Muscle of arm (tissue), 12 donors: ENCODE data around the gene FBXL5. TPM values are rescaled to one million over a fixed set of nuclear protein-coding genes. Genes with fewer than 3 reads are reported as not detected.
"Not testable (repeated sequence)": the region's sequence is repeated elsewhere in the genome, so short reads cannot be mapped to it uniquely, and the experiment has no call there.

Experiments
- DNase-seq: peaks from one replicate; pipeline ENCODE4 v3.0.0-alpha.2; 2013
- polyA plus RNA-seq, 12 donors: library from polyadenylated mRNA; unstranded; fragments of 120-200 nt; gene quantifications; one replicate each; pipeline ENCODE4 v1.2.1, GENCODE V29; 2013; ENCODE audit not compliant: insufficient read length in 12 of 12

FBXL5 gene
- polyA plus RNA-seq, 12 donors: 36.8 to 92.8 (median 86.8) TPM; not detected in 1

DNA sequence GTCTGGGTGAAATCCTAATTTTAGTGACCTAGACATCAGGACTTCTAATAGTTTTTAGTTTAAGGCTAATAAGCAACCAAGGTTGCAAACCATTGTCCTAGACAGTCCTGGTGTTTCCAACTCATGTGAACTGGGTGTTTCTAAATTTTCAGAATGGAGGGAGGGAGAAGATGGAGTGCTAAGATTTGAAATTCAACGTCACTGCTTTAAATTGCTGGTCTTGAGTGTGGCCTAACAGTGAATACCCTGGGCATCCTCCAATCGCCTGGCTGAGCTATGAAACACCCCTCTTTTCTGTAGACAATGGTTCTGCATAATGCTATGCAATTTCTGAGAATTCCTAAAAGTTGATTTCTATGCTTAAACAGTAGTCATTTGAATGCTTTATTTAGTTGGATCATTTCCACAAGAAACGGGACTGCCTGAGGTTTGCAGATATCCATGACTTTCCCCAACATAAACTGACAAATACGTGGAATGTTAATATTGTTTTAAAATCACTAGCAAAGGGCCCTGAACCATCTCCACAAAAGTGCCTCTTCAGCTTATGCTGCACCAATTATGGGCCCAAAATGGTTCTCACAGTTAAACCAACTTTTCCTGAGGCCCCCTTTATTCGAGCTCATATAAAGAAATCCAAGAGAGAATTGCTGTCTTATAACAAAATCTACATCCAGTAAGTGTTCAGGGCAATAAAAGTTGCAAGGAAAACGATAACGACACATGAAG lies 1.1 kb downstream of the FBXL5 start:
- DNase-seq: no peak

DNA sequence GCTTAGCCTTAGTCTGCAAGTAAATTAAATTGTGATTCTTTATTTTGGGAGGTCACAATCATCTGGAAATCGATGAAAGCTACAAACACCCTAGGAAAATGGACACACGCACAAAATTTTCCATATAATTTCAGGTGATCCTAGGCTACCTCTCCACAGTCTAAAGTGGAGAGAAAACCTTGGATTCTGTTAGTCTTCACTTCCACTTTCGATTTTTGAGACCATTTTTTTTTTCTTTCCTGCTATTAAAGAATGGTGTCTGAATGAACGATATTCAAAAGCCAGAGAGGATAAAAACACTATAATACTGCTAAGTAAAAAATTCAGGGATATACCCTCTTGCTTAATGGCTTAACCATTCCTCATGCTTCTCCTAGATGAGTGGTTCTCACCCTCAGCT lies 1.7 kb downstream of the FBXL5 start:
- no peak for DNase-seq

DNA sequence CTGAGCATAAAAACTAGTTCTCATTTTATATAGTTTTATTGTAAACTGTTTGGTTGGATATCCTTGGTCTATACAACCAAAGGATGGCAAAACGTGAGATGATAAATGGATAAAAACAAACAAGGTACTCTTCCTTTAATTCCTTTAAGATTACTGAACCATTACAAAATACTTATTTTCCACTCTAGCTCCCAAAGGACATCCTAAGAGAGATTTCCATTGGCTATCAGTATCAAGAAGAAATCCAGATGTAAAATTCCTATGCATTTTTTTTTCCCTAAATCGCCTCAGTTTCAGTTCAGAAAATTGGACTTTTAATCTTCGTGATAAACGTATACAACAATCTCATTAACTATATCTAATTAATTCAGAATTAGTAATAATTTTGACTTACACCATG lies 2.3 kb downstream of the FBXL5 start:
- DNase-seq: no peak

DNA sequence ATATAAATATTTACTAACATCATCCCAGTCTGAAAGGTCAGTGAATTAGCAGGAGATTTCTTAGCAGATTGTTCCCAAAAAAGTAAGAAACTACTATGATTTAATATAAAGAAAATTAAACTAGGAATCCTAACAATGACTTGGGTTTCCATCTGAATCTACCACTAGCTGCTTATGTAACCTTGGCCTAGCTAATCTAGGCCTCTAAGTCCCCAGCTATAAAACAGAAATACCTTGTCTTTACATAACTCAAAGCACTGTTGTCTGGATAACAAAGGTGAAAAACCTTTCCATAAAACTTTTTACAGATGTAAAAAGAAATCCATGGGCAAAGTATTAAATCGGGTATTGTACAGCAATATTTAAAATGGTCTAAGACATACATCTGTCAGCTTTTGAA lies 3.0 kb downstream of the FBXL5 start:
- DNase-seq: no peak

DNA sequence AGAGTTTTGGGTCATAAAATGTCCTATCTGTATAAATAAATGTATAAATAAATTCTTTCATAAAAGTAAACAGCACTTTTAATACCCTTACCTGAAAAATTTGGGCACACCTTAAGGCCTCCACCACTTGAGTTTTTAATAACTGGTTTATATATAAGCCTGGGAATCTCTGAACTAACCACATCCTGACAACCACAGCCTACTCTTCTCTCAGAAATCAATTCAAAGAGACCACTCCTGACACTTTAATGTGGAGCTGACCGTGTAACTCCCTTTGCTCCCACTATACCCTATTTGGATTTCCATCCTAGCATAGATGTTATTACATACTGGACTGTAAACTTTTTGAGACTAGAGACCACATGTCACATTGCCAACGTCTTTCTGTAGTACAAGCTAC lies 3.5 kb downstream of the FBXL5 start:
- no peak for DNase-seq

DNA sequence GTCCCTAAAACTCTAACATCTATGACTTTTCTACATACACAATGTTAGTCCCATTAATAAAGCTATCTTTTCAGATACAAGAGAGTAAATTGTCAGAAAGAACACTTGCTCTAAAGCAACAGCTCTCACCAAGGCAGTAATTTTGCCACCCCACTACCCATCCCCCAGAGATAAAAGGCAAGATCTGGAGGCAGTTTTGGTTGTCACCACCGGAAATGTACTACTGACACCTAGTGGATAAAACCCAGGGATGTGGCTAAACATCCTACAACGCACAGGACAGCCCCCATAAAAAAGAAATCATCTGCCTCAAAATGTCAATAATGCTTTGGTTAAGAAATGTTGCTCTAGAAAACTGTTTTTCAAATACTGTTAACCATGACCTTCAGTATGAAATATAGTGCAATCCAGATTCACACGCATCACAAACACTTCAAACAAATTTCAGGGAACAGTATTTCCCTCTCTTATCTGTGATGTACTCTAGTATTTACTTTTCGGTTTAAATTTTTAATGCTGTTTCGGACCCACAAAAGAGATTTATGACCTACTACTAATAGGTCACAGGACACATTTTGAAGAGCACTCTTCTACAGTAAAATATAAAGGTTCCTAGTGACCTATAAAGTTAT lies 5.1 kb downstream of the FBXL5 start:
- DNase-seq: no peak

DNA sequence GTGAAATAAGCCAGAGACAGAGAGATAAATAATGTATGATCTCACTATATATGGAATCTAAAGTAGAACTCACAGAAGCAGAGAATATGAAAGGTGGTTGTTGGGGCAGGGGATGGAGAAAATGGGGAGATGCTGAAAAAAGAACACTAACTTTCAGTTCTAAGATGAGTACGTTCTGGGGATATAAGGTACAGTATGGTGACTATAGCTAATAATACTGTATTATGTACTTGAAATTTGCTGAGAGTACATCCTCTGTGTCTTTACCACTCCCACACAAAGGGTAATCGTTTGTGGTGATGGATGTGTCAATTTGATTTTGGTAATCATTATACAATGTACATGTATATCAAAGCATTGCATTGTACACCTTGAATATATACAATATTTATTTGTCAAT lies 6.6 kb downstream of the FBXL5 start:
- DNase-seq: no peak

DNA sequence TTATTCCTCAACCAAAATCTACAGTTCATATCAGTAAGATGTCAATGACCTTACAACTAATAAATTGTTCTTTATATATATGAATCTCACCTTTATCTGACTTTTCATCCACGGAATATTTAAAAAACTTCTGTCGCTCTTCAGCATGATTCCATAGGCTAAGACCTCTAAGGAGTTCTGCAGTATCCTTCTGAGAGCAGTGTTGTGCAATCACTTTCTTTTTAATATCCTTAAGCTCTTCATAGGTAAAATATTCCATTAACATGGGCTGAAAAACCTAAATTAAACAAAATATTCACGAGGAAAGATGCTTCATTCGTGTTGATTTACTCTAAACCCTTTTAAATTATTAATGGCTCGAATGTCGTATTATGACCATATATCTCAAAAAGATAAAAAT lies 16.7 kb downstream of the FBXL5 start:
- no peak for DNase-seq

DNA sequence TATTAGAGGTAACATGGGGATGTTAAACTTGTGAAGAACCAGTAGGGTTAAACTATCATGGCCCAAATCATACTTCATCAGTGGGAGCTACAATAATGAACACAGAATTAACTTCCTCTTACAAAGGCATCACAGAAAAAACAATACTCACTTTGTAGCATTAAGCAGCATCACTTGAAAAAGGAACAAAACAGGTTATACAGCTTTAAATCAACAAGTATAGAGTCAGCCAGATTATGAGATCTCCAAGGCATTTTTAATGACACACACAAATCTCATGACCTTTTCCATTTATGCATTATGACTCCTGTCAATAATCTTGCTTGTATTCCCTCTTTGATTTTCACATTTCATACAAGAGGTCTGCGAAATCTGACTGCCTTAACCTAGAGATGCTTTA lies 18.3 kb downstream of the FBXL5 start:
- no peak for DNase-seq

DNA sequence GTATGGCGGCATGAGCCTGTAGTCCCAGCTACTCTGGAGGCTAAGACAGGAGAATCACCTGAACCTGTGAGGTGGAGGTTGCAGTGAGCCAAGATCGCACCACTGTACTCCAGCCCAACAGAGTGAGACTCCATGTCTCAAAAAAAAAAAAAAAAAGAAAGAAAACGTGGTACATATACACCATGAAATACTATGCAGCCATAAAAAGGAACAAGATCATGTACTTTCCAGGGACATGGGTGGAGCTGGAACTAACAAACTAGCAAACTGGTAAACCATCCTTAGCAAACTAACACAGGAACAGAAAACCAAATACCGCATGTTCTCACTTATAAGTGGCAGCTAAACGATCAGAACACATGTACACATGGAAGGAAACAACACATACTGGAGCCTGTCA lies 37.8 kb downstream of the FBXL5 start:
- DNase-seq: not testable (repeated sequence)

DNA sequence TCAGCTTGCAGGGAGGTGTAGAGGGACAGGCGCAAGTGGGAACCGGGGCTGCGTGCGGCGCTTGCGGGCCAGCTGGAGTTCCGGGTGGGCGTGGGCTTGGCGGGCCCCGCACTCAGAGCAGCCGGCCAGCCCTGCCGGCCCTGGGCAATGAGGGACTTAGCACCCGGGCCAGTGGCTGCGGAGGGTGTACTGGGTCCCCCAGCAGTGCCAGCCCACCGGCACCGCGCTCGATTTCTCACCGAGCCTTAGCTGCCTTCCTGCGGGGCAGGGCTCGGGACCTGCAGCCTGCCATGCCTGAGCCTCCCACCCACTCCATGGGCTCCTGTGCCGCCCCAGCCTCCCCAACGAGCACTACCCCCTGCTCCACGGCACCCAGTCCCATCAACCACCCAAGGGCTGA lies 40.3 kb downstream of the FBXL5 start:
- not testable (repeated sequence) for DNase-seq

DNA sequence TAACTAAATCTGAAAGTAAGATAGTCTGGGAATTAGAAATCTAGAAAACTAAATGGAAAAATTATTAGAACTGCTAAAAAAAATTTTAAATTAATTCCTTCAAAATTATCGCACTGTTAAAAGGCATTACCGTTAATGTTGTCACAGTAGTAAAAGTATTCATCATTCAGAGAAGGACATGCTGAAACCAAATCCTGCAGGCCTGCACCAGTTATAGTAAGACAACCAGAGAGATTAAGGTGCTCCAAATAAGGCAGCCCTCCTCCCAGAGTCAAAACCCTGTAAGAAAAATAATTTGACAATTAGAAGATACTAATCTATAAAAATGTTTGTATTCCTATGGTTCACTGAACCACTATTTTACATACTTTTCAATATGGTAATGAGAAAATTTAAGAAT lies 43.0 kb downstream of the FBXL5 start:
- DNase-seq: no peak

DNA sequence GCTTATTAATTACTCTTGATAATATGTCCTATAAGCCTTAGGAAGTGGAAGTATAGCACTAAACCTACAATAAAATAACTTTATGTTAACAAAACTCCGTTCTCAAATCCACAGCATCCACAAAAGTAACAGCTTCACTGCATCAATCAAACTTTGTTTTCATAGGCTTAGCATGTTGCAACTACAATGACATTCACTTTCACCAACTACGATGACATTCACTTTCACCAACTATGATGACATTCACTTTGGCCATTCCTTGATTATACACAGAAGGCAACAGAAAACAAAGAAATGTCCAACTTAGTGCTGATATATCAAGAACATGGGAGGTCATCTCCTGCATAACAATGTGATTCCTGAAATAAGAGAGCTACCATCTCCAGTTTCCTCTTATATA lies 44.3 kb downstream of the FBXL5 start:
- no peak for DNase-seq

DNA sequence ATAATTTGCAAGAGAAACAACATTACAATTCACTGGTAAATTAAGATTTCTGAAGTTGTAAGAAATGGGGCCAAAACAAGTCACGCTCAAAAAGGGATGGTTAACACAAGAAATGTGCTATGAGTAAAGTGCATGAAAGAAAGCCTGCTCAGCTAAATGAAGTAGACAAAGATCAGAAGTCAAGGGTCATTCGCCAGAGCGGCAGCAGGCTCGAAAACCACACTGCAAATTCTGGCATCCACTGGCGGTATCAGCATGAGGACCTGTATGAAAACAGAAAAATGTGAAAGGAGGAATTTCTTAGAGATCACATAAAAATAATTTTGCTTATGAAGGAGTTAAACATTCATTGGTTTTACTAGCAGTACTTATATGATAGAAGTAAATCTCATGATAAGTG lies 49.6 kb downstream of the FBXL5 start:
- DNase-seq: no peak

DNA sequence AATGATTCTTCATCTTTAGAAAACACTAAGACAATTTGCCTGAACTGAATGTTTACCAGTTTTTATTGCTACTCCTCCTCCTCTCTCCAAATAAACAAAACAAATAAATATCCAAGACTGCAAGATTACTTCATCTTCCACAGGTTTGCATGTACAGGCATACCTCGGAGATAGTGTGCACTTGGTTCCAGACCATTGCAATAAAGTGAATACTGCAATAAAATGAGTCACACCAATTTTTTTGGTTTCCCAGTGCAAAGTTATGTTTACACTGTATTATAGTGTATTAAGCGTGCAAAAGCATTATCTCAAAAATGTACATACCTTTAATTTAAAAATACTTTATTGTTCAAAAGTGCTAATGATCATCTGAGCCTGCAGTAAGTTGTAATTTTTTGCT lies 53.3 kb downstream of the FBXL5 start:
- DNase-seq: no peak

DNA sequence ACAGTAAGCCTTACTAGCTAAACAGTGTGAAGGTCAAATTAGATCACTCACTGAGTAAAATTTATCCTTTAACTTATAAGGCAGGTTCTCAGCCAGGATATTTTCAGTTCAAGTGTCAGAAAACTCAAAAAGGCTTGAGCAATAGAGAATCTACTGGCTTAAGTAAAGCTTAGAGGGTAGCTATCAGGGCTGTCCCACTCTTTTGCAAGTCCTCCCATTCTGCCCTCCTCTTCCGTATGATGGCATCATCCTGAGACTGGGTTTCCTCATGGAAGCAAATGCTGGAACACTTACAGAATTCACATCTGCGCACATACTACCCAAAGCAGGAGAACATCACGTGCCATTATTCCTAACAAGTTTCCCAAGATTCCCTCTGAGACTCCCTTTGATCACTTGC lies 55.0 kb downstream of the FBXL5 start:
- no peak for DNase-seq

DNA sequence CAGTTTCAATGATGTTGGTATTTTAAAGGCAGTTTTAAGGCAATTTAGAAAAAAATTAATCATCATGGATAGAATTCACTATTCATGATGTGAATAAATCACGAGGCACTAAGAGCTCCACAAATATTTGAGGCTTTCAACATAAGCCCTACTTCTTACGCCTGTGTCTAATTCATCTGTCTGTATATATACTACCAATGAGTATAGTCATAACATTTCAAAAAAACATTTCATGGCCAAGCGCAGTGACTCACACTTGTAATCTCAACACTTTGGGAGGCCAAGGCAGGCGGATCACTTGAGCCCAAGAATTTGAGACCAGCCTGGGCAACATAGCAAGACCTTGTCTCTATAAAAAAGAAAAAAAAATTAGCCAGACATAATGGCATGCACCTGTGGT lies 56.5 kb downstream of the FBXL5 start:
- DNase-seq: no peak

DNA sequence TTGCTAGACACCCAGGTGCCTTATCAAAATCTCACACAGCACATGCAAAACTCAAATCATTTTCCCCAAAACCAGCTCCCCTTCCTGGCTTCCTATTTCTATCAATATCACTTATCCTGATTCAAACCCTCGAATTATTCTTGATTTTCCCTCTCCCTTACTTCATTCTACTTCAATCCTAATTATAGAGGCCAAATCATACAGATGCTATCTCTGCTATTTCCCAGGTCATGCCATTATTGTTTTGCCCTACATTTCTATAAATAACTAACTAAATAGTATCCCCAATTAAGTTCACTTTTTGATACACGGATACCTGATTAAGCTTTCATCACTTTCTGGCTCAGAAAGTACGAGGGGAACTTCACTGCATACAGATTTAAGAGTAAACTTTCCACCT lies 62.4 kb downstream of the FBXL5 start:
- no peak for DNase-seq

DNA sequence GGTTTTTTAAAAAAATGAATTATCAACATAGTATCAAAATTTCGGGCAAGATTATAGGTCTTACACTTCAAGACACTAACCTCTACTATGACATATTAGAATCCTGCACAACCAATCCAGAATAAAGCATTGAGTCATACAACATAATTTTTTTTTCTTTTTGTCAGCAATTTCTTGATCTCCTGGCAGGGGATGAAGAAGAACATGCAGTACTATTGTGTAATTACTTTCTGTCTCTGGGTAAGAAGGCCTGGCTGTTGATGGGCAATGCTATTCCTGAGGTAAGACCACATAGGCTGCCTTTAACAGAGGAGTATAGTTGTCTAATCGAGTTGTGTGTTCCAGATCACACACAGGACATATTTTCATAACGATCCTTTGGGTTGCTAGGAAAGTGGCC lies 67.5 kb downstream of the FBXL5 start:
- DNase-seq: no peak

DNA sequence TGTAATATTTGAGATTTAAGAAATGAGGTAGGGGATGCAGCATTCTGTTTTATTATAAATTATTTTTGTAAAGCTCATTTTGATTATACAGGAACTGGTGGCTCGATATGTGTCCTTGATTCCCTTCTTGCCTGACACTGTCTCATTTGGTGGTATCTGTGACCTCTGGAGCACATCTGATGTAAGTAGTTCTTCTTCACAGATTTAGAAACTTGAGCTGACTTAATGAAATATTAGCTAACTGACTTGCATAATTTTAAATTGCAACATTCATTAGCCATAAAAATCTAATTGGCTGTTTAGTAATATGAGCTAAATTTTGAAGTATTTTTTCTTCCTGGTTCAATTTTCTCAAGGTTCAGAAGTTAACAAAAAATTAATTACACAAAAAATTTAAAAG lies 69.1 kb downstream of the FBXL5 start:
- DNase-seq: no peak

DNA sequence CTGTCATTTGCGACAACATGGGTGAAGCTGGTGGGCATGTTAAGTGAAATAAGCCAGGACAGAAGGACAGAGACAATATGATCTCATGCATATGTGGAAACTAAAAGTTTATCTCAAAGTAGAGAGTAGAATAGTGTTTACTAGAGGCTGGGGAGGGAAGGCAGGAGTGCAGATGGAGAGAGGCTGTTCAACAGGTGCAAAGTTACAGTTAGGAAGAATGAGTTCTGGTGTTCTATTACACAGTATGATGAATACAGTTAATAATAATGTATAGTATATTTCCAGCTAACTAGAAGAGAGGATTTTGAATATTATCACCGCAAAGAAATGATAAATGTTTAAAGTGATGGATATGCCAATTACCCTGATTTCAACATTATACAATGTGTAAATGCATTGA lies 69.8 kb downstream of the FBXL5 start:
- DNase-seq: no peak

DNA sequence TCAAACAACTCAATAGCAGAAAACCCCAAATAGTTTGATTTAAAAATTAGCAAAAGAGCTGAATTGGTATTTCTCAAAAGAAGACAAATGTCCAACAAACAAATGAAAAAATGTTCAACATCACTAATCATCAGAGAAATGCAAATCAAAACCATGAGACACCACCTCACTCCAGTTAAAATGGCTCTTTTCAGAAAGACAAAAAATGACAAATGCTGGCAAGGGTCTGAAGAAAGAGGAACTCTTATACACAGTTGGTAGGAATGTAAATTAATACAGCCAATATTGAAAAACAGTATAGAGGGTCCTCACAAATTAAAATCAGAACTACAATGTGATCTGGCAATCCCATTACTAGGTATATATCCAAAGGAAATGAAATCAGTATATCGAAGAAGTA lies 70.4 kb downstream of the FBXL5 start:
- DNase-seq: no peak

DNA sequence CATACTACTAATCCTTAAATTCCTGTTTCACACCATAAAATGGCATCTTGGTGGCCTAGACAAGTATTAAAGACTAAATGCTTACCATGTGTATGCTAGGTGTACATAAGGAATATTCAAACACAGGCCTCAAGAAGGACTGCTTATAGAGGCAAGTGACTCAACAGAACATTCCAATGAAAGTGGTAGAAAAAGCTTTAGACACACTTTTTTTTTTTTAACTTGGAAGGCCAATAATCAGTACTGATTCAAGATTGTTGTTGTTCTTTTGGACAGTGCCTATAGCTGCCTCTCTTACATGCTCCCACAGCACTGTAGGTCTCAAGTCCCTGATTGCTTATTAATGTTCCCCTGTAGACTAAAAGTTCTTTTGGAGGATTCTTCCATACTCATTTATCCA lies 77.6 kb downstream of the FBXL5 start:
- DNase-seq: no peak

DNA sequence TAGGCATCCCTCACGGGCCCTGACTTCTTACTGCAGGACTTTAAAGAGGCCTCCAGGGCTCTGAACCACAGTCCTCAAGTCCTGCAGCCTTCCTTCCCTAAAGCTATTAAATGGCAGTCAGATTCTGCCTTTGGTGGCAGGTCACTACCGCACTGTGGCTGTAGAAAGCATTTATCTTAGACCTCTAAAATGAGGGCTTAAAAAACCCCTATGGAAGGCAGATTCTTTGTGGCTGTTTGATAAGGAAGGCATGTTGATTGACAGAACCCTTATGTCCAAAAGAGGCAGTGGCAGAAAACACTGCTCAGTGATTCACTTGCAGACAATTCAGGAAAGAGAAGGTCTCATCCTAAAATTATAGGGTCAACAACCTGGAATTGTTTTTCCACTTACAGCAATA lies 79.2 kb downstream of the FBXL5 start:
- no peak for DNase-seq
